Panc1 (cell line): Measurements from ENCODE around the gene PRKCB.

Experiments used
- POLR2AphosphoS5 ChIP-seq: IDR thresholded peaks from 2 replicates; pipeline ENCODE4 v1.6.1; 2012; ENCODE audit warnings: mild to moderate bottlenecking, low read depth, low read length, moderate library complexity
- SIN3A ChIP-seq: IDR thresholded peaks from 2 replicates; pipeline ENCODE4 v1.6.1; 2012; ENCODE audit warnings: low read depth, mild to moderate bottlenecking, low read length, moderate library complexity, borderline replicate concordance; ENCODE audit not compliant: insufficient read depth
- TF ChIP-seq, protein P1 (sequence below): fragments of 450-650 bp; IDR thresholded peaks from 2 replicates; pipeline ENCODE4 v1.5.1; 2017; ENCODE audit warnings: mild to moderate bottlenecking
- TF ChIP-seq, protein P2 (sequence below), 2 experiments: IDR thresholded peaks; 2 replicates each; pipeline ENCODE4 v1.6.1; 2011 to 2012; ENCODE audit warnings: low read depth in 2 of 2, control low read depth in 1 of 2, low read length in 1 of 2, mild to moderate bottlenecking in 1 of 2, moderate library complexity in 1 of 2; ENCODE audit not compliant: insufficient read depth in 1 of 2

DNA sequence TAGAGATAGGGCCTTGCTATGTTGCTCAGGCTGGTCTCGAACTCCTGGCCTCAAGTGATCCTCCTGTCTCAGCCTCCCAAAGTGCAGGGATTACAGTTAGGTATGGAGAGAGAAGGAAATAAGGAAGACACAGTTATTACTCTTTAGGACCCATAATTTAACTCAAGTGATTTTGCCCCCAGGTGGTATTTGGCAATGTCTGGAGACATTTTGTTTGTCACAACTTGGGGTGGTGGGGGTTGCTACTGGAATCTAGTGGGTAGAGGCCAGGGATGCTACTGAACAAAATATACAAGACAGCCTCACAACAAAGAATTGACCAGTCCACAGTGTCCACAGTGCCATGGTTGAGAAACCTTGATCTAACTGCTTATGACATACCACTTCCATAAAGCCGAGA is 64.1 kb downstream of the PRKCB start:
- TF ChIP-seq POLR2AphosphoS5 (no peak), SIN3A (no peak)
- TF ChIP-seq, protein P1, sequence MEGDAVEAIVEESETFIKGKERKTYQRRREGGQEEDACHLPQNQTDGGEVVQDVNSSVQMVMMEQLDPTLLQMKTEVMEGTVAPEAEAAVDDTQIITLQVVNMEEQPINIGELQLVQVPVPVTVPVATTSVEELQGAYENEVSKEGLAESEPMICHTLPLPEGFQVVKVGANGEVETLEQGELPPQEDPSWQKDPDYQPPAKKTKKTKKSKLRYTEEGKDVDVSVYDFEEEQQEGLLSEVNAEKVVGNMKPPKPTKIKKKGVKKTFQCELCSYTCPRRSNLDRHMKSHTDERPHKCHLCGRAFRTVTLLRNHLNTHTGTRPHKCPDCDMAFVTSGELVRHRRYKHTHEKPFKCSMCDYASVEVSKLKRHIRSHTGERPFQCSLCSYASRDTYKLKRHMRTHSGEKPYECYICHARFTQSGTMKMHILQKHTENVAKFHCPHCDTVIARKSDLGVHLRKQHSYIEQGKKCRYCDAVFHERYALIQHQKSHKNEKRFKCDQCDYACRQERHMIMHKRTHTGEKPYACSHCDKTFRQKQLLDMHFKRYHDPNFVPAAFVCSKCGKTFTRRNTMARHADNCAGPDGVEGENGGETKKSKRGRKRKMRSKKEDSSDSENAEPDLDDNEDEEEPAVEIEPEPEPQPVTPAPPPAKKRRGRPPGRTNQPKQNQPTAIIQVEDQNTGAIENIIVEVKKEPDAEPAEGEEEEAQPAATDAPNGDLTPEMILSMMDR = no peak
- TF ChIP-seq, protein P2, sequence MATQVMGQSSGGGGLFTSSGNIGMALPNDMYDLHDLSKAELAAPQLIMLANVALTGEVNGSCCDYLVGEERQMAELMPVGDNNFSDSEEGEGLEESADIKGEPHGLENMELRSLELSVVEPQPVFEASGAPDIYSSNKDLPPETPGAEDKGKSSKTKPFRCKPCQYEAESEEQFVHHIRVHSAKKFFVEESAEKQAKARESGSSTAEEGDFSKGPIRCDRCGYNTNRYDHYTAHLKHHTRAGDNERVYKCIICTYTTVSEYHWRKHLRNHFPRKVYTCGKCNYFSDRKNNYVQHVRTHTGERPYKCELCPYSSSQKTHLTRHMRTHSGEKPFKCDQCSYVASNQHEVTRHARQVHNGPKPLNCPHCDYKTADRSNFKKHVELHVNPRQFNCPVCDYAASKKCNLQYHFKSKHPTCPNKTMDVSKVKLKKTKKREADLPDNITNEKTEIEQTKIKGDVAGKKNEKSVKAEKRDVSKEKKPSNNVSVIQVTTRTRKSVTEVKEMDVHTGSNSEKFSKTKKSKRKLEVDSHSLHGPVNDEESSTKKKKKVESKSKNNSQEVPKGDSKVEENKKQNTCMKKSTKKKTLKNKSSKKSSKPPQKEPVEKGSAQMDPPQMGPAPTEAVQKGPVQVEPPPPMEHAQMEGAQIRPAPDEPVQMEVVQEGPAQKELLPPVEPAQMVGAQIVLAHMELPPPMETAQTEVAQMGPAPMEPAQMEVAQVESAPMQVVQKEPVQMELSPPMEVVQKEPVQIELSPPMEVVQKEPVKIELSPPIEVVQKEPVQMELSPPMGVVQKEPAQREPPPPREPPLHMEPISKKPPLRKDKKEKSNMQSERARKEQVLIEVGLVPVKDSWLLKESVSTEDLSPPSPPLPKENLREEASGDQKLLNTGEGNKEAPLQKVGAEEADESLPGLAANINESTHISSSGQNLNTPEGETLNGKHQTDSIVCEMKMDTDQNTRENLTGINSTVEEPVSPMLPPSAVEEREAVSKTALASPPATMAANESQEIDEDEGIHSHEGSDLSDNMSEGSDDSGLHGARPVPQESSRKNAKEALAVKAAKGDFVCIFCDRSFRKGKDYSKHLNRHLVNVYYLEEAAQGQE (IDR thresholded peaks at IDR 0.05; ENCODE audit: insufficient read depth in 1 of 2, low read depth in 2 of 2, low read length in 1 of 2) = no peak
